GM12878 (cell line): ENCODE measurements around the gene FBXL3. TPM values are rescaled to one million over a fixed set of nuclear protein-coding genes. Genes with fewer than 3 reads are reported as not detected.
A peak's percentile ranks its signal among the peaks of the same experiment; 100 is the strongest.

Source experiments
- ATF7 ChIP-seq: fragments of 450-650 bp; IDR thresholded peaks from 2 replicates; pipeline ENCODE4 v1.6.1; 2016; ENCODE audit warnings: low read depth, mild to moderate bottlenecking
- BACH1 ChIP-seq: fragments of 450-650 bp; IDR thresholded peaks from 2 replicates; pipeline ENCODE4 v1.6.1; 2017; ENCODE audit warnings: mild to moderate bottlenecking, borderline replicate concordance
- CHD2 ChIP-seq: IDR thresholded peaks from 2 replicates; pipeline ENCODE4 v1.6.1; 2011; ENCODE audit warnings: low read depth, low read length, improper control_type of control experiment, borderline replicate concordance
- FOXK2 ChIP-seq: fragments of 450-650 bp; IDR thresholded peaks from 2 replicates; pipeline ENCODE4 v1.6.1; 2017; ENCODE audit warnings: mild to moderate bottlenecking, moderate library complexity
- MYB ChIP-seq: fragments of 150-350 bp; IDR thresholded peaks from 2 replicates; pipeline ENCODE4 v1.6.1; 2014; ENCODE audit warnings: mild to moderate bottlenecking, low read depth, low read length, borderline replicate concordance
- SMC3 ChIP-seq: IDR thresholded peaks from 2 replicates; pipeline ENCODE4 v1.6.1; 2011; ENCODE audit warnings: low read length, improper control_type of control experiment, borderline replicate concordance
- TCF3 ChIP-seq: IDR thresholded peaks from 2 replicates; pipeline ENCODE4 v1.6.1; 2012; ENCODE audit warnings: low read depth, mild to moderate bottlenecking, low read length, borderline replicate concordance; ENCODE audit not compliant: insufficient read depth
- polyA plus RNA-seq, 11 experiments: library from polyadenylated mRNA; depleted of rRNA in 4 of 11; unstranded in 6 of 11; stranded (reverse) in 5 of 11; fragments of >200 nt; fragmentation: Nextera tagmentation in 4 of 11; fragmentation: Illumina TruSeq in 1 of 11; extraction: Ambion mirVana in 4 of 11; extraction: Trizol in 1 of 11; gene quantifications; 1 replicate in 1 of 11; 2 replicates in 10 of 11; pipeline versions ENCODE4 v1.2.1 to v1.2.3, GENCODE V29; 2011 to 2016; ENCODE audit warnings: inconsistent platforms in 2 of 11, missing spikeins in 2 of 11, low read depth in 1 of 11
- total RNA-seq, 4 experiments: library from RNA; depleted of rRNA in 3 of 4; stranded (reverse); fragments of >200 nt in 3 of 4; fragmentation: Illumina TruSeq in 1 of 4; extraction: Trizol in 1 of 4; gene quantifications; 2 replicates each; pipeline versions ENCODE4 v1.2.1 to v1.2.3, GENCODE V29; 2013 to 2021
- TF ChIP-seq, protein P1 (sequence below): fragments of 150-350 bp; IDR thresholded peaks from 2 replicates; pipeline ENCODE4 v1.6.1; 2016; ENCODE audit warnings: low read depth, low read length
- TF ChIP-seq, protein P2 (sequence below): fragments of 450-650 bp; IDR thresholded peaks from 2 replicates; pipeline ENCODE4 v1.6.1; 2018; ENCODE audit warnings: borderline replicate concordance, mild to moderate bottlenecking; ENCODE audit not compliant: partially characterized antibody
- TF ChIP-seq, protein P3 (sequence below): fragments of 450-650 bp; IDR thresholded peaks from 2 replicates; pipeline ENCODE4 v1.6.1; 2017; ENCODE audit warnings: mild to moderate bottlenecking
- TF ChIP-seq, protein P4 (sequence below): IDR thresholded peaks from 2 replicates; pipeline ENCODE4 v1.6.1; 2012; ENCODE audit warnings: low read length, inconsistent platforms
- TF ChIP-seq, protein P5 (sequence below): fragments of 450-650 bp; IDR thresholded peaks from 2 replicates; pipeline ENCODE4 v1.6.1; 2017; ENCODE audit warnings: mild to moderate bottlenecking, low read depth, inconsistent platforms; ENCODE audit not compliant: poor library complexity, severe bottlenecking
- TF ChIP-seq, protein P6 (sequence below): fragments of 450-650 bp; formaldehyde crosslinking; IDR thresholded peaks from 2 replicates; pipeline ENCODE4 v1.5.0; 2022; ENCODE audit warnings: mild to moderate bottlenecking, missing genetic modification characterization

Gene FBXL3
- total and polyA plus RNA-seq, 10 of the 15 experiments (the other 5 are each of a cell fraction or from before 2014, with no cell fraction given): 9.0 to 26.4 (median 19.7) TPM

DNA sequence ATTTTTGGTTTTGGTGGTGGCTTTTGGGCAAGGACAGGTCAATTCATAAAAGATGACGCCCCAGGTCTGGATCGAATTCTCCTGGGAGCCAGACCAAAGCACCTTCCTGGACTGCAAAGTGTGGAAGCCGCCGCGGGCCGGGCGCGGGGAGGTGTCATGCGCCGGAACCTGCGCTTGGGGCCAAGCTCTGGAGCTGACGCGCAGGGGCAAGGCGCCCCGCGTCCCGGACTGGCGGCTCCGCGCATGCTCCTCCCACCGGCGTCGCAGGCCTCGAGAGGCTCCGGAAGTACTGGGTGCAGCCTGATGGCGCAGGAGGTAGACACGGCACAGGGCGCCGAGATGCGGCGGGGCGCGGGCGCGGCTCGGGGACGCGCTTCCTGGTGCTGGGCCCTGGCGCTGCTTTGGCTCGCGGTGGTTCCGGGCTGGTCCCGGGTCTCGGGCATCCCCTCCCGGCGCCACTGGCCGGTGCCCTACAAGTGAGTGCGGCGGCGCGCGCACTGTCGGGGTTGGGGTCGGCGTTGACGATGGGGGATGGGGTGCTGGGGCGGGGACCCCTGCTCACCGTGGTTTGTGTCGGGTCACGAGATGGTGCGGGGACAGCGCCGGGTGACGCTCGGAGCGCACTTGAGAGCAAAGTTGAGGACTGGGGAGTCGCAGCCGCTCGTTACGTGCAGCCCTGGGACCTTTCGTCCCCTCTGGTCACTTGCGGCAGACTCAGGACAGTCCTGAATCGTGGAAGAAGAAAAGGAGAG lies 35.0 kb downstream of the FBXL3 start, which contains the start of gene CLN5 (continued):
- TF ChIP-seq, protein P1, sequence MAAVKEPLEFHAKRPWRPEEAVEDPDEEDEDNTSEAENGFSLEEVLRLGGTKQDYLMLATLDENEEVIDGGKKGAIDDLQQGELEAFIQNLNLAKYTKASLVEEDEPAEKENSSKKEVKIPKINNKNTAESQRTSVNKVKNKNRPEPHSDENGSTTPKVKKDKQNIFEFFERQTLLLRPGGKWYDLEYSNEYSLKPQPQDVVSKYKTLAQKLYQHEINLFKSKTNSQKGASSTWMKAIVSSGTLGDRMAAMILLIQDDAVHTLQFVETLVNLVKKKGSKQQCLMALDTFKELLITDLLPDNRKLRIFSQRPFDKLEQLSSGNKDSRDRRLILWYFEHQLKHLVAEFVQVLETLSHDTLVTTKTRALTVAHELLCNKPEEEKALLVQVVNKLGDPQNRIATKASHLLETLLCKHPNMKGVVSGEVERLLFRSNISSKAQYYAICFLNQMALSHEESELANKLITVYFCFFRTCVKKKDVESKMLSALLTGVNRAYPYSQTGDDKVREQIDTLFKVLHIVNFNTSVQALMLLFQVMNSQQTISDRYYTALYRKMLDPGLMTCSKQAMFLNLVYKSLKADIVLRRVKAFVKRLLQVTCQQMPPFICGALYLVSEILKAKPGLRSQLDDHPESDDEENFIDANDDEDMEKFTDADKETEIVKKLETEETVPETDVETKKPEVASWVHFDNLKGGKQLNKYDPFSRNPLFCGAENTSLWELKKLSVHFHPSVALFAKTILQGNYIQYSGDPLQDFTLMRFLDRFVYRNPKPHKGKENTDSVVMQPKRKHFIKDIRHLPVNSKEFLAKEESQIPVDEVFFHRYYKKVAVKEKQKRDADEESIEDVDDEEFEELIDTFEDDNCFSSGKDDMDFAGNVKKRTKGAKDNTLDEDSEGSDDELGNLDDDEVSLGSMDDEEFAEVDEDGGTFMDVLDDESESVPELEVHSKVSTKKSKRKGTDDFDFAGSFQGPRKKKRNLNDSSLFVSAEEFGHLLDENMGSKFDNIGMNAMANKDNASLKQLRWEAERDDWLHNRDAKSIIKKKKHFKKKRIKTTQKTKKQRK: no peak
- TF ChIP-seq TCF3 (peak; percentile 87), CHD2 (peak; percentile 53; the same call in 1 of the 2 replicates), BACH1 (peak; percentile 55; the same call in 1 of the 2 replicates), ATF7 (no peak), SMC3 (no peak), FOXK2 (no peak), MYB (no peak)
- TF ChIP-seq, protein P2, sequence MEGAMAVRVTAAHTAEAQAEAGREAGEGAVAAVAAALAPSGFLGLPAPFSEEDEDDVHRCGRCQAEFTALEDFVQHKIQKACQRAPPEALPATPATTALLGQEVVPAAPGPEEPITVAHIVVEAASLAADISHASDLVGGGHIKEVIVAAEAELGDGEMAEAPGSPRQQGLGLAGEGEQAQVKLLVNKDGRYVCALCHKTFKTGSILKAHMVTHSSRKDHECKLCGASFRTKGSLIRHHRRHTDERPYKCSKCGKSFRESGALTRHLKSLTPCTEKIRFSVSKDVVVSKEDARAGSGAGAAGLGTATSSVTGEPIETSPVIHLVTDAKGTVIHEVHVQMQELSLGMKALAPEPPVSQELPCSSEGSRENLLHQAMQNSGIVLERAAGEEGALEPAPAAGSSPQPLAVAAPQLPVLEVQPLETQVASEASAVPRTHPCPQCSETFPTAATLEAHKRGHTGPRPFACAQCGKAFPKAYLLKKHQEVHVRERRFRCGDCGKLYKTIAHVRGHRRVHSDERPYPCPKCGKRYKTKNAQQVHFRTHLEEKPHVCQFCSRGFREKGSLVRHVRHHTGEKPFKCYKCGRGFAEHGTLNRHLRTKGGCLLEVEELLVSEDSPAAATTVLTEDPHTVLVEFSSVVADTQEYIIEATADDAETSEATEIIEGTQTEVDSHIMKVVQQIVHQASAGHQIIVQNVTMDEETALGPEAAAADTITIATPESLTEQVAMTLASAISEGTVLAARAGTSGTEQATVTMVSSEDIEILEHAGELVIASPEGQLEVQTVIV: no peak
- TF ChIP-seq, protein P3, sequence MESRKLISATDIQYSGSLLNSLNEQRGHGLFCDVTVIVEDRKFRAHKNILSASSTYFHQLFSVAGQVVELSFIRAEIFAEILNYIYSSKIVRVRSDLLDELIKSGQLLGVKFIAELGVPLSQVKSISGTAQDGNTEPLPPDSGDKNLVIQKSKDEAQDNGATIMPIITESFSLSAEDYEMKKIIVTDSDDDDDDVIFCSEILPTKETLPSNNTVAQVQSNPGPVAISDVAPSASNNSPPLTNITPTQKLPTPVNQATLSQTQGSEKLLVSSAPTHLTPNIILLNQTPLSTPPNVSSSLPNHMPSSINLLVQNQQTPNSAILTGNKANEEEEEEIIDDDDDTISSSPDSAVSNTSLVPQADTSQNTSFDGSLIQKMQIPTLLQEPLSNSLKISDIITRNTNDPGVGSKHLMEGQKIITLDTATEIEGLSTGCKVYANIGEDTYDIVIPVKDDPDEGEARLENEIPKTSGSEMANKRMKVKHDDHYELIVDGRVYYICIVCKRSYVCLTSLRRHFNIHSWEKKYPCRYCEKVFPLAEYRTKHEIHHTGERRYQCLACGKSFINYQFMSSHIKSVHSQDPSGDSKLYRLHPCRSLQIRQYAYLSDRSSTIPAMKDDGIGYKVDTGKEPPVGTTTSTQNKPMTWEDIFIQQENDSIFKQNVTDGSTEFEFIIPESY: no peak
- TF ChIP-seq, protein P4, sequence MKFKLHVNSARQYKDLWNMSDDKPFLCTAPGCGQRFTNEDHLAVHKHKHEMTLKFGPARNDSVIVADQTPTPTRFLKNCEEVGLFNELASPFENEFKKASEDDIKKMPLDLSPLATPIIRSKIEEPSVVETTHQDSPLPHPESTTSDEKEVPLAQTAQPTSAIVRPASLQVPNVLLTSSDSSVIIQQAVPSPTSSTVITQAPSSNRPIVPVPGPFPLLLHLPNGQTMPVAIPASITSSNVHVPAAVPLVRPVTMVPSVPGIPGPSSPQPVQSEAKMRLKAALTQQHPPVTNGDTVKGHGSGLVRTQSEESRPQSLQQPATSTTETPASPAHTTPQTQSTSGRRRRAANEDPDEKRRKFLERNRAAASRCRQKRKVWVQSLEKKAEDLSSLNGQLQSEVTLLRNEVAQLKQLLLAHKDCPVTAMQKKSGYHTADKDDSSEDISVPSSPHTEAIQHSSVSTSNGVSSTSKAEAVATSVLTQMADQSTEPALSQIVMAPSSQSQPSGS: no peak
- TF ChIP-seq, protein P5, sequence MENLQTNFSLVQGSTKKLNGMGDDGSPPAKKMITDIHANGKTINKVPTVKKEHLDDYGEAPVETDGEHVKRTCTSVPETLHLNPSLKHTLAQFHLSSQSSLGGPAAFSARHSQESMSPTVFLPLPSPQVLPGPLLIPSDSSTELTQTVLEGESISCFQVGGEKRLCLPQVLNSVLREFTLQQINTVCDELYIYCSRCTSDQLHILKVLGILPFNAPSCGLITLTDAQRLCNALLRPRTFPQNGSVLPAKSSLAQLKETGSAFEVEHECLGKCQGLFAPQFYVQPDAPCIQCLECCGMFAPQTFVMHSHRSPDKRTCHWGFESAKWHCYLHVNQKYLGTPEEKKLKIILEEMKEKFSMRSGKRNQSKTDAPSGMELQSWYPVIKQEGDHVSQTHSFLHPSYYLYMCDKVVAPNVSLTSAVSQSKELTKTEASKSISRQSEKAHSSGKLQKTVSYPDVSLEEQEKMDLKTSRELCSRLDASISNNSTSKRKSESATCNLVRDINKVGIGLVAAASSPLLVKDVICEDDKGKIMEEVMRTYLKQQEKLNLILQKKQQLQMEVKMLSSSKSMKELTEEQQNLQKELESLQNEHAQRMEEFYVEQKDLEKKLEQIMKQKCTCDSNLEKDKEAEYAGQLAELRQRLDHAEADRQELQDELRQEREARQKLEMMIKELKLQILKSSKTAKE: no peak
- TF ChIP-seq, protein P6, sequence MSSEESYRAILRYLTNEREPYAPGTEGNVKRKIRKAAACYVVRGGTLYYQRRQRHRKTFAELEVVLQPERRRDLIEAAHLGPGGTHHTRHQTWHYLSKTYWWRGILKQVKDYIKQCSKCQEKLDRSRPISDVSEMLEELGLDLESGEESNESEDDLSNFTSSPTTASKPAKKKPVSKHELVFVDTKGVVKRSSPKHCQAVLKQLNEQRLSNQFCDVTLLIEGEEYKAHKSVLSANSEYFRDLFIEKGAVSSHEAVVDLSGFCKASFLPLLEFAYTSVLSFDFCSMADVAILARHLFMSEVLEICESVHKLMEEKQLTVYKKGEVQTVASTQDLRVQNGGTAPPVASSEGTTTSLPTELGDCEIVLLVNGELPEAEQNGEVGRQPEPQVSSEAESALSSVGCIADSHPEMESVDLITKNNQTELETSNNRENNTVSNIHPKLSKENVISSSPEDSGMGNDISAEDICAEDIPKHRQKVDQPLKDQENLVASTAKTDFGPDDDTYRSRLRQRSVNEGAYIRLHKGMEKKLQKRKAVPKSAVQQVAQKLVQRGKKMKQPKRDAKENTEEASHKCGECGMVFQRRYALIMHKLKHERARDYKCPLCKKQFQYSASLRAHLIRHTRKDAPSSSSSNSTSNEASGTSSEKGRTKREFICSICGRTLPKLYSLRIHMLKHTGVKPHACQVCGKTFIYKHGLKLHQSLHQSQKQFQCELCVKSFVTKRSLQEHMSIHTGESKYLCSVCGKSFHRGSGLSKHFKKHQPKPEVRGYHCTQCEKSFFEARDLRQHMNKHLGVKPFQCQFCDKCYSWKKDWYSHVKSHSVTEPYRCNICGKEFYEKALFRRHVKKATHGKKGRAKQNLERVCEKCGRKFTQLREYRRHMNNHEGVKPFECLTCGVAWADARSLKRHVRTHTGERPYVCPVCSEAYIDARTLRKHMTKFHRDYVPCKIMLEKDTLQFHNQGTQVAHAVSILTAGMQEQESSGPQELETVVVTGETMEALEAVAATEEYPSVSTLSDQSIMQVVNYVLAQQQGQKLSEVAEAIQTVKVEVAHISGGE: no peak
